Measurements from ENCODE around the gene VIPR2.

VIPR2 gene

DNA sequence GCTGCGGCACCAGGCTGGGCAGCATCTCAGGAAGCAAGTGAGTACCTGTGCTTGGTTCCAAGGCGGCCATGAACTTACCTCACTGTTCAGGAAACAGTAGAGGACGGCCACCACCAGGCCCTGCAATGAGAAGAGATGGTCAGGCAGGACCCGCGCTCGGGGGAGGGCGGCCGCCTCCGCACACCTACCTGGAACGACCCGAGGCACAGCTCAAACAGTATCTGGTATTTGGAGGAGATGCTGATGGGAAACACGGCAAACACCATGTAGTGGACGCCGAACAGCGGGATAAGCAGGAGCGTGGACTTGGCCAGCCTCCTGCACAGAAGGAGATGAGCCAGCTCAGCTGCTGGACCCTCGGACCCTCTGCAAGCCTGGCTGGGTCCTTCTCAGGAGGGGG, 112.9 kb downstream of the VIPR2 start:
- Mint-ChIP-seq H3K36me3 (ENCODE audit: low read depth) (no peaks in the 10 kb centered on the region), H3K27ac (no peak overlapping the region), H3K4me3 (no peak overlapping the region), H3K9me3 (no peaks in the 10 kb centered on the region), H3K4me1 (ENCODE audit: low read depth) (peaks cover 10% of the 10 kb centered on the region), H3K27me3 (peaks cover 54% of the 10 kb centered on the region)
- DNase-seq: no peak

- DNase-seq: no peak
- Mint-ChIP-seq H3K36me3 (ENCODE audit: low read depth) (no peaks in the 10 kb centered on the region), H3K27ac (no peak overlapping the region), H3K4me1 (ENCODE audit: low read depth) (peaks cover 16% of the 10 kb centered on the region), H3K9me3 (no peaks in the 10 kb centered on the region), H3K4me3 (peak overlapping the region; percentile 47), H3K27me3 (peaks cover 56% of the 10 kb centered on the region)
Measured at GRCh38 chr7:159031135-159031701, 113.4 kb downstream of the VIPR2 start.

DNA sequence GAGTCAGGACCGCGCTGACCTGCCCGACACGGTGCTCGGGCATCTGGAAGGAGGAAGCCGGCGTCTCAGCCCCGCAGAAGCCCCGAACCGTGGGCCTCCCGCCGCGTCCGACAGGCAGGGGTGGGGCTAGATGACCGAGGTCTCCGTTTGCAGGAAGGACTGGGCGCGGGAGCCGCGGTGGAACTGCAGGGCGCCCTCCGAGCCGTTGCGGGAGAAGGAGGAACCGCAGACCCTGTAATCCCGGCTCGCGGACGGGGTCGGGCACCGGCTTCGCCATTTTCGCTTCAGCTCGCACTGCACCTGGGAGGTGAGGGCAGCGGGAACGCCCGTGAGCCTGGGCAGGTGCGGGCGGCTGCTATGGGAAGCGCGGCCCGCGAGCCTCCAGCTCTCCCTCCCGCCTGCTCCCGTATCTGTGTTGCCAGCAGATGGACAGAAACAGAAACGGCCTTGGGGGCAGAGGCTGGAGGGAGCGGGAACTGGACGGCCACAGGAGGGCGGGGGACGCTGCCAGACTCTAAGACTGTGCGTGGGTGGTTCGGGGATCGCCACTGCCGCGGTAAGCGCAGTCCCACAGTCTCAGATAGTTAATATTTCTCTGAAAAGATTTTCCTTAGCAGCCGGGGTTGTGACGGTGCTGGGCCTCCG, 114.1 kb downstream of the VIPR2 start:
- H3K36me3 Mint-ChIP-seq (ENCODE audit: low read depth): no peaks in the 10 kb centered on the region
- H3K9me3 Mint-ChIP-seq: no peaks in the 10 kb centered on the region

DNA sequence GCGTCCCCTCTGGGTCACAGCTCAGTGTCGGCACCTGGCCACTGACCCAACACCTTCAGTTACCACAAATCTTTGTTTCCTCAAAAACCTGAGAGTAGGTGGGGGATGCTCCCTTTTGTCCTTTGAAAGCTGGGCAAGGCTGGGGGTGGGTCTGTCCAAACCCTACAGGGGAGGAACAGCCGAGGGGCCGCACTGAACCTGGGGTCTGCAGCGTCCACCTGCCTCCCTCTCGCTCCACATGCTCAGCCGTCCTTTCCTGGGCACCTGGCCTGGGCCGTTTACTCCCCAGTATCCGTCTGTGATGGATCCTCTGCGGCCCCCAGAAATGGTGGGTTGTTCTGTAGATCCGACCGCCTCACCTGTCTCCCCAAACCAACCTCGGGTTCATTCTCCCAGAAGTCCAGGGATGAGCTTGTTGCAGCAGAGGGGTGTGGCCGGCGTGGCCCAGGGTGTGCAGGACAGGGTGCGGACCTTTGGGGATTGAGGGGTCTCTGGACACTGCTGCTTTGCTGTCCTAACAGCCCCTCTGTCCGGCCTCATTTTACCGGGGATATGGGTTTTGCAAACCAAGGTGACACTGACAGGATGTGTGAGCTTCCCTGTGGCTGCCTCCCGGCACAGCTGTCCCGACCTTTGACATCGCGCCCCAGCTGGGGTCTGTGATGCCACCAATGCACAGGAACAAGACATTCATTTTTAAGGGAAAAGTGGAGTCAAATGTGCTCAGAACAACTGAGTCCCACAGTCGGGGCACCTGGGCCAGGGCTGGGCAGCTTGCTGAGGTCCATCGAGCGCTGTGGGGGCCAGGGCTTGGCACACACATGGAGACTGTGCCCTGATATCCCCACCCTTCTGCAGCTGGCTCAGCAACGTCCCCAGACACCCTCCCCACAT, 115.9 kb downstream of the VIPR2 start:
- Mint-ChIP-seq H3K36me3 (ENCODE audit: low read depth) (no peaks in the 10 kb centered on the region), H3K4me3 (no peak overlapping the region), H3K27ac (no peak overlapping the region), H3K27me3 (peaks cover 72% of the 10 kb centered on the region), H3K4me1 (ENCODE audit: low read depth) (peaks cover 17% of the 10 kb centered on the region), H3K9me3 (no peaks in the 10 kb centered on the region)
- DNase-seq: peak; percentile 15

More for the DNA sequence above, 114.1 kb downstream of the VIPR2 start:
- peak; percentile 53 for DNase-seq
- Mint-ChIP-seq H3K4me3 (peak overlapping the region; percentile 47), H3K4me1 (ENCODE audit: low read depth) (peaks cover 17% of the 10 kb centered on the region), H3K27ac (no peak overlapping the region), H3K27me3 (peaks cover 61% of the 10 kb centered on the region)

GRCh38 chr7:159027789-159028507, 116.7 kb downstream of the VIPR2 start:
- Mint-ChIP-seq H3K9me3 (no peaks in the 10 kb centered on the region), H3K4me3 (no peak overlapping the region), H3K27me3 (peaks cover 70% of the 10 kb centered on the region), H3K36me3 (ENCODE audit: low read depth) (no peaks in the 10 kb centered on the region), H3K4me1 (ENCODE audit: low read depth) (peaks cover 17% of the 10 kb centered on the region), H3K27ac (no peak overlapping the region)
- DNase-seq: peak; percentile 23

- Mint-ChIP-seq H3K27ac (no peak overlapping the region), H3K4me1 (ENCODE audit: low read depth) (peaks cover 17% of the 10 kb centered on the region), H3K9me3 (no peaks in the 10 kb centered on the region), H3K4me3 (no peak overlapping the region), H3K27me3 (peaks cover 67% of the 10 kb centered on the region), H3K36me3 (ENCODE audit: low read depth) (no peaks in the 10 kb centered on the region)
- peak; percentile 22 for DNase-seq
Measured at GRCh38 chr7:159027056-159027788, 117.4 kb downstream of the VIPR2 start.

DNA sequence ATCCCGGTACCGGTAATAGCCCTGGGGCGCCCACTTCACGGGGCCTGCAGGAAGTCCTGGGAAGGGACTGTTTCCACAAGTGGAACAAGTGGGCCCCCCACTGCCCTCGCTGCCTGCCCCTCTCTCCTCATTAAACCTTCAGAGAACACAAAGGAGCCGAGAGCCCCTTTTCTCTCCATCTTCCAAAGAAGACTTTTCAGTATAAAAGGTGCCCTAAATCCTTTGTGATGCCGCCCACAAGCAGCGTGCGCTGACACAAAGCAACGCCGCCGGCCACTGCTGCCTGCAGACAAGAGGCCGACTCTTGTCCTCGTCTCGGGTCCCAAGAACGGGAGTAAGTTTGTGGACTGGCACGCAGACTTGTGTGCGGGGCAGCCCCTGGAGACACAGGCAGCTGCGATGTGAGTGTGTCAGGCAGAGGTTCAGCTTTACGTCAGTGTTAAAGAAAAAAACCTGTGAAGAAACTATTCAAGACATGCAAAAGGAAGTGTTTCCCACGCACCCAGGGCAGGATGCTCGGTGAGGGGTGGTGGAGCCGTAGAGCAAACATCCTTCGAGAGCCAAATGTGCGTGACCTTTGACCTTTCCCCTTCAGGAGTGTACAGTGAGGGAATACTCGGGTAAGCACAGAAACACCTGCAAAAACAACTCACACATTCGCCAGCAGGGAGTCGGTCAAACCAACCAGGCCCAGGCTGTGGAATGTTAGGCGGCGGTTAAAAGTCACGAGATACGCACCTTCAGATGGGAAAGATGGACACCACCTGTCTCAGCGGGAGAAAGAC, 118.2 kb downstream of the VIPR2 start:
- Mint-ChIP-seq H3K27ac (no peak overlapping the region), H3K27me3 (peaks cover 59% of the 10 kb centered on the region), H3K4me1 (ENCODE audit: low read depth) (peaks cover 17% of the 10 kb centered on the region), H3K4me3 (no peak overlapping the region), H3K9me3 (no peaks in the 10 kb centered on the region), H3K36me3 (ENCODE audit: low read depth) (no peaks in the 10 kb centered on the region)
- peak; percentile 45 for DNase-seq

- no peak overlapping the region for H3K4me3 Mint-ChIP-seq
- peak; percentile 19 for DNase-seq
- H3K27ac Mint-ChIP-seq: no peak overlapping the region
- H3K4me1 Mint-ChIP-seq (ENCODE audit: low read depth): peaks cover 12% of the 10 kb centered on the region
- H3K27me3 Mint-ChIP-seq: peaks cover 56% of the 10 kb centered on the region
- H3K36me3 Mint-ChIP-seq (ENCODE audit: low read depth): no peaks in the 10 kb centered on the region
- peaks cover 3% of the 10 kb centered on the region for H3K9me3 Mint-ChIP-seq
Measured at GRCh38 chr7:159025161-159025779, 119.4 kb downstream of the VIPR2 start.

GRCh38 chr7:159024280-159024951, 120.3 kb downstream of the VIPR2 start:
- H3K27ac Mint-ChIP-seq: no peak overlapping the region
- no peaks in the 10 kb centered on the region for H3K36me3 Mint-ChIP-seq (ENCODE audit: low read depth)
- no peak overlapping the region for H3K4me3 Mint-ChIP-seq
- peaks cover 12% of the 10 kb centered on the region for H3K4me1 Mint-ChIP-seq (ENCODE audit: low read depth)
- peaks cover 51% of the 10 kb centered on the region for H3K27me3 Mint-ChIP-seq
- DNase-seq: no peak
- peaks cover 4% of the 10 kb centered on the region for H3K9me3 Mint-ChIP-seq

GRCh38 chr7:159023746-159024145, 120.9 kb downstream of the VIPR2 start:
- DNase-seq: no peak
- no peak overlapping the region for H3K4me3 Mint-ChIP-seq

DNA sequence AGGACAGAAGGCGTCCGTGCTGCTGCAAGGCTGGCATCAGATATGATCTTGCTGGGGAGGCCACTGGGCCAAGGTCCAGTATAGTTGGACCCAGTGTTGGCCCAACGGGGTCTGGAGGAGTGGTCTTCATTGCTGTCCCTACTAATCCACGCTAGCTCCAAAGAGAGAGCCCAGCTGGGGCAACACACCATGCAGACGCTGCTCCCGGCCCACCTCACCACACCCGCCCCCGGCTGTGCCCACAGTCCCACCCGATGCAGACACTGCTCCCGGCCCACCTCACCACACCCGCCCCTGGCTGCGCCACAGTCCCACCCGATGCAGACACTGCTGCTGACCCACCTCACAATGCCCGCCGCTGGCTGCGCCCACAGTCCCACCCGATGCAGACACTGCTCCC, 121.5 kb downstream of the VIPR2 start:
- no peaks in the 10 kb centered on the region for H3K36me3 Mint-ChIP-seq (ENCODE audit: low read depth)
- peaks cover 50% of the 10 kb centered on the region for H3K27me3 Mint-ChIP-seq
- H3K4me3 Mint-ChIP-seq: no peak overlapping the region
- H3K27ac Mint-ChIP-seq: no peak overlapping the region
- DNase-seq: no peak
- peaks cover 4% of the 10 kb centered on the region for H3K9me3 Mint-ChIP-seq
- peaks cover 19% of the 10 kb centered on the region for H3K4me1 Mint-ChIP-seq (ENCODE audit: low read depth)

More at GRCh38 chr7:159023746-159024145, 120.9 kb downstream of the VIPR2 start:
- no peaks in the 10 kb centered on the region for H3K36me3 Mint-ChIP-seq (ENCODE audit: low read depth)
- peaks cover 55% of the 10 kb centered on the region for H3K27me3 Mint-ChIP-seq
- H3K4me1 Mint-ChIP-seq (ENCODE audit: low read depth): peaks cover 19% of the 10 kb centered on the region
- peaks cover 4% of the 10 kb centered on the region for H3K9me3 Mint-ChIP-seq
- H3K27ac Mint-ChIP-seq: no peak overlapping the region

- Mint-ChIP-seq H3K27me3 (peaks cover 42% of the 10 kb centered on the region), H3K4me3 (no peak overlapping the region), H3K4me1 (ENCODE audit: low read depth) (peaks cover 24% of the 10 kb centered on the region), H3K27ac (no peak overlapping the region), H3K36me3 (ENCODE audit: low read depth) (no peaks in the 10 kb centered on the region), H3K9me3 (peaks cover 4% of the 10 kb centered on the region)
- DNase-seq: no peak
Measured at GRCh38 chr7:159022238-159022993, 122.3 kb downstream of the VIPR2 start.
